Skin epidermis (tissue), 12 donors: ENCODE measurements around the gene GAMT.

Experiments
- H3K27ac ChIP-seq, 21 experiments: fragments of 200-600 bp; sonication (generic) in 11 of 21; one replicate each; pipeline ENCODE4 v1.5.0; 2020; ENCODE audit warnings: mild to moderate bottlenecking in 3 of 21, inconsistent platforms in 2 of 21, moderate library complexity in 2 of 21
- H3K4me3 ChIP-seq, 7 experiments: fragments of 200-600 bp; sonication (generic) in 2 of 7; one replicate each; pipeline ENCODE4 v1.5.0; 2020; ENCODE audit warnings: inconsistent platforms in 2 of 7, mild to moderate bottlenecking in 2 of 7, moderate library complexity in 1 of 7

GAMT gene

GRCh38 chr19:1377176-1377964 lies 24.0 kb downstream of the GAMT start:
- Histone ChIP-seq H3K27ac (no peak overlapping the region), H3K4me3 (no peak overlapping the region)

GRCh38 chr19:1376415-1376805 lies 24.9 kb downstream of the GAMT start:
- Histone ChIP-seq H3K27ac (no peak overlapping the region), H3K4me3 (no peak overlapping the region)

- Histone ChIP-seq H3K27ac (no peak overlapping the region), H3K4me3 (no peak overlapping the region)
Observed at GRCh38 chr19:1374250-1374577, 27.1 kb downstream of the GAMT start.

GRCh38 chr19:1373534-1374249 lies 27.6 kb downstream of the GAMT start:
- Histone ChIP-seq H3K4me3 (no peak overlapping the region), H3K27ac (peak overlapping the region in 2 of 21 experiments; percentile 9 to 46)

- Histone ChIP-seq H3K4me3 (no peak overlapping the region), H3K27ac (peak overlapping the region in 1 of 21 experiments; percentile 46)
Observed at GRCh38 chr19:1373042-1373533, 28.3 kb downstream of the GAMT start.

GRCh38 chr19:1370579-1371361 lies 30.6 kb downstream of the GAMT start:
- Histone ChIP-seq H3K27ac (no peak overlapping the region), H3K4me3 (no peak overlapping the region)

GRCh38 chr19:1369214-1369805 lies 32.0 kb downstream of the GAMT start:
- no peak overlapping the region for H3K27ac ChIP-seq

GRCh38 chr19:1366899-1367870 lies 34.2 kb downstream of the GAMT start:
- H3K27ac ChIP-seq, result peak overlapping the region in 1 of 21 experiments; percentile 13
- no peak overlapping the region for H3K4me3 ChIP-seq

More at GRCh38 chr19:1369214-1369805, 32.0 kb downstream of the GAMT start:
- no peak overlapping the region for H3K4me3 ChIP-seq

- Histone ChIP-seq H3K4me3 (no peak overlapping the region), H3K27ac (peak overlapping the region in 1 of 21 experiments; percentile 32)
Observed at GRCh38 chr19:1366296-1366695, 35.0 kb downstream of the GAMT start.

- Histone ChIP-seq H3K4me3 (no peak overlapping the region), H3K27ac (peak overlapping the region in 4 of 21 experiments; percentile 42 to 71 (median 50))
Observed at GRCh38 chr19:1365319-1366269, 35.7 kb downstream of the GAMT start.

GRCh38 chr19:1364070-1364704 lies 37.2 kb downstream of the GAMT start:
- peak overlapping the region in 2 of 21 experiments; percentile 39 to 43 for H3K27ac ChIP-seq
- no peak overlapping the region for H3K4me3 ChIP-seq

GRCh38 chr19:1363599-1363998 lies 37.7 kb downstream of the GAMT start:
- Histone ChIP-seq H3K27ac (peak overlapping the region in 5 of 21 experiments; percentile 22 to 74 (median 39)), H3K4me3 (no peak overlapping the region)

GRCh38 chr19:1362387-1363257 lies 38.7 kb downstream of the GAMT start:
- peak overlapping the region in 5 of 21 experiments; percentile 22 to 74 (median 36) for H3K27ac ChIP-seq
- H3K4me3 ChIP-seq, result no peak overlapping the region

- peak overlapping the region in 17 of 21 experiments; percentile 16 to 83 (median 65) for H3K27ac ChIP-seq
- H3K4me3 ChIP-seq, result peak overlapping the region in 2 of 7 experiments; percentile 17 to 21
Observed at GRCh38 chr19:1361601-1362386, 39.5 kb downstream of the GAMT start.

- H3K4me3 ChIP-seq, result peak overlapping the region in 3 of 7 experiments; percentile 10 to 21 (median 17)
- peak overlapping the region in 20 of 21 experiments; percentile 14 to 83 (median 64) for H3K27ac ChIP-seq
Observed at GRCh38 chr19:1360818-1361461, 40.4 kb downstream of the GAMT start.
